HG03460 (cell line): ENCODE measurements around the gene ASB2.

ENCODE experiments used
- ATAC-seq: cut with Tn5 transposase; IDR thresholded peaks from one replicate; pipeline ENCODE4 v1.9.1; 2021; ENCODE audit not compliant: unreplicated experiment

ASB2 gene

DNA sequence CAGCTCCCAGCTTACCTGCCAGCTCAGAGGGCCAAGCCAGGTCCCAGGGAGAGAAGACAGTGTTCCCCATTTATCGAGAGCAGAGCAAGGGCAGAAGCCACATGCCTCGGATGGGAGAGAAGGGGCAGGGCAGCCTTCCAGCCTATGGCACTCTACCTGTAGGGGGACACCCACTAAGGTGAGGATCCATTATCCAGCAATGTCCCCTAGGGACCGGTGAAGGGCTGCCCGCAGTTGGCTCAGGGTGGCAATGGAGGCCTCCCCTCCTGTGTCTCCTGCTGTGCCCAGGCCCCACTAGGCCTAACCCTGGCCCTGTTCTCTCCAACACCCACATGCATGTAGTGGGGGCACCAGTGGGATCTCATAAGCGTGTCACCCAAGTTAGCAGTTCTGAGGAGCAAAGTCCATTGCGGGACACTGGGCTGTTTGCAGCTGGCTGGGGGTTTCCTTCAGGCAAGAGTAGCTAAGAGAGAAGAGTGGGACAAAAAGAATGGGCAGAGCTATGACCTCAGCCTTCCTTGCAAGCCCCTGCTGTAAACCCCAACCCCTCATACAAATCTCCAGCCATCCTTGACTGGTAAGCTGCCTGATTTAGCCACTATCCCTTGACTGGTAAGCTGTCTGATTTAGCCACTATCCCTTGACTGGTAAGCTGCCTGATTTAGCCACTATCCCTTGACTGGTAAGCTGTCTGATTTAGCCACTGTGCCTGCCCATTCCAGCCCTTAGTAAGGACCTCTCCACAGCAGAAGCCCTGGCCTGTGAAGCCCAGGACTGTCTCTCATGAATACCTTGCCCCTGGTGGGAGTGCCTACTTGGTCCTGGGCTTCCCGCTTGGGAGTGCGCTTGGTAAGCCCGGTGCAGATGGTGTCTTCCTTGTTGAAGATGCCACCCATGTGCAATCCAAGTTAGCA is 5.2 kb upstream of the ASB2 start:
- ATAC-seq = no peak

- ATAC-seq = no peak
Observed at GRCh38 chr14:93980456-93981201, 4.3 kb upstream of the ASB2 start.

GRCh38 chr14:93978735-93979134 is 2.4 kb upstream of the ASB2 start:
- ATAC-seq = peak; percentile 0

- peak; percentile 61 for ATAC-seq
Observed at GRCh38 chr14:93977790-93978581, 1.6 kb upstream of the ASB2 start.

GRCh38 chr14:93977171-93977570 is 801 bp upstream of the ASB2 start:
- no peak for ATAC-seq

DNA sequence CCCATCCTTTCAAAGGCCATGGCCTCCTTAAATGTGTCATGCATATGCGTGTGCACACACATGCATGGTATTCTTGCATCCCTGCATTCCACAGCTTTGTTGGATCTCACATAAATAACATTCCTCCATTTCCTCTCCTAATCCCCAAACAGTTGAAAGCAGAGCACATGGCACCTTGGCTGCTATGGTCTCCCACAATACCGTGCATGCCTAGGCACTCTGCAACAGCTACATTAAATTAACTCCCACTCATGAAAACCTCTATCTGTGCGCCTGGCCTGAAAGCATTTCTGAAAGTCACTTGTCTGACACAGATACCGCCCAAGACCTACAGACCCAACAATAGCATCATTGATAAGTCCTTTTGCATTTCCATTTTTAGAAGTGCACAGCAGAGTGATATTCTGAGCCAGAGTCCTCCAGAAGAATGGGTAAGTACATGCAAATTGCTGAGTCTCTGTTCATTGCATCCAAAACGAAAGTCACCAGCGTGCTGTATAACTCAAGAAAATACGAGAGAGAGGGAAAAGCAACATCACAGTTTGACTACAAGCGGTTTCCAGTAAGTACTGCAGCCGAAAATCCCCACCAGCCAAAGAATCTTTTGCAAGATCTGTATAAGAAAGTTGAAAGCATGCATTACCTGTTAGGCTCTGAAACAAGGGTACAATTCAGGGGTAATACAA is 436 bp downstream of the ASB2 start:
- peak; percentile 65 for ATAC-seq

- ATAC-seq = no peak
Observed at GRCh38 chr14:93974833-93975232, 1.5 kb downstream of the ASB2 start.

DNA sequence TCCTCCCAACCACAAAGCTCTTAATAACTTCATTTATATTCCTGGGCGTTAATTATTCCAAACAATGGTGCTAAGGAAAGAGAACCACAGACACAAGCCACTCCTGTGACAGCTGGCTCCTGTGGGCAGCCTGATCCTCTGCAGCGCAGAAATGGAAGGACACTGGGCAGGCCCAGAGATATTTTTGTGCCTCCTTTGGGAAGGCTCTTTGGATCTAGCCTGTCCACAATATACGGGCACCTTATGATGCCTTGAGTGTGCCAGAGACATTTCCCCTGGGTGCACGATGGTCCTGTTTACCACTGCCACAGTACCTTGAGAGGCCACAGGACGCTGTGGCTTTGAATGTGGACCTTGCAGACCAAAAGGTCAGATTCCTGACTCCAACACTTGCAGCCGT is 2.1 kb downstream of the ASB2 start:
- ATAC-seq = no peak

GRCh38 chr14:93973607-93974006 is 2.8 kb downstream of the ASB2 start:
- no peak for ATAC-seq

DNA sequence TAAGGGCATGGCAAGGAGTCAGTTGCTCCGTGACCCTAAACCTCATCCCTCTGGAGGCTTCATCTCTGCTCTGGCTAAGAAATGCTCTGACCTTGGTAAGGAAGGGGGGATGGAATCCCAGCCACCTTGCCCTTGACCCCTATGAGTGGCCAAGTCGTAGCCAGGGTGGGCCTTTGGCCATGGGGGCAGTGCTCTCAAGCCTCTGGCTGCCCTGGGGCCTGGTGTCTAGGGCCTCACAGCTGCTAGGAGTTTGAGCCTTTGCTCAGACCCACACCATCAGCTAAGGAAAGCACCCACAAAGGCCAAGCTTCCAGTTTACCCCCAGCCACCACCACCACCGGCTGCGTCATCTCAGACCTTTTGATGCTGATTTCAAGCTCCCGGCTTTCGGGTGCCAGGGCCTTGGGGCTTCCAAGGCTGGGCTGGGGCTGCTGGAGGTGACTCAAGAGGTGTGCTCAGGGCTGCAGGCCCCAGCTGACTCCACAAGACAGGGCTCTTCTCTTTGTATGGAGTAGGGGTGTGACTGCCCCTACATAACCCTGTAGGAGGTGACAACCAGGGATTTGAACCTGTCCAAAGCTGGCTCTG is 3.7 kb downstream of the ASB2 start:
- no peak for ATAC-seq

DNA sequence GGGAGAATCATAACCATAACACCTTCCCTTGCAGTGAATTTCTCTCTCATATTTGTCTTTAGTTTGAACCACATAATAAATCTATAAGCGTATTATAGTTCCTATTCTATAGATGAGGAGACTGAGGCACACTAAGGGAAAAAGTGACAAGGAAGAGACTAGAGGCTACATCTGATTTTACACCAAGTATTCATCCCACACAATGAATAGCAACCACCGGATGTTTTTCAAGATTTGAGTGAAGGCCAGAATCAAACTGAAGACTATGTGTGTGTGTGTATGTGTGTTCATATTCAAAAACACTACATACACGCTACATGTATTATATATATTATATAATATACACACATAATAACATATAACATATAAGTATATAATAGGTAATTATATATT is 4.7 kb downstream of the ASB2 start:
- no peak for ATAC-seq

GRCh38 chr14:93970965-93971634 is 5.3 kb downstream of the ASB2 start:
- ATAC-seq = peak; percentile 40

- peak; percentile 29 for ATAC-seq
Observed at GRCh38 chr14:93970585-93970964, 5.8 kb downstream of the ASB2 start.

- ATAC-seq = peak; percentile 22
Observed at GRCh38 chr14:93969082-93969828, 7.1 kb downstream of the ASB2 start.

DNA sequence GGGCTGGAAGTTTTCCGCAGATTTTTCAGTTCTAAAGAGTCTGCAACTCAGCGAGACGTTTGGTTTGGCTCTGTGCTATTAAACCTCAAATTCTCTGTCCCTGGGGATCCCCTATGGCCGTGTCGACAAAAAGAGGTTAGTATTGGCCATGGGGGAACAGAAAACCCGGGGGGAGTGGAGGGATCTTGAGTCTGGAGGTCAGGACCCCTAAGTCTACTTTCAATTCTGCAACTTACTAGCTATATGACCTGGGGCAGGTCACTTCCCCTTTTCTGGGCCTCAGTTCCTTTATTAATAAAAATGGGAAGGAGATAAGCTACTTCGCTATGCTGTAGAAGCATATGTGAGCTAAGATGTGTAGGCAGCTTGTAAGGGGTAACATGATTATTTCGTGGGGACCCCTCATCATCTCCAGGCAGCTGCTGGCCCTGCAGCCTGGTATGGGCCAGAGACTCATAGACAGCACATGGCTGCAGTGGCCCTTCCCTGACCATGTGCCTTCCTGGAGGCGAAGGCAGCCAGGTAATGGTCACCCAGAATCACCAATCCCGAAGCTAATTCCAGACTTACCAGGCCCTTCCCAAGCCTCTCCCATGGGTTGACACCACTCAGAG is 8.6 kb downstream of the ASB2 start:
- ATAC-seq = peak; percentile 43

DNA sequence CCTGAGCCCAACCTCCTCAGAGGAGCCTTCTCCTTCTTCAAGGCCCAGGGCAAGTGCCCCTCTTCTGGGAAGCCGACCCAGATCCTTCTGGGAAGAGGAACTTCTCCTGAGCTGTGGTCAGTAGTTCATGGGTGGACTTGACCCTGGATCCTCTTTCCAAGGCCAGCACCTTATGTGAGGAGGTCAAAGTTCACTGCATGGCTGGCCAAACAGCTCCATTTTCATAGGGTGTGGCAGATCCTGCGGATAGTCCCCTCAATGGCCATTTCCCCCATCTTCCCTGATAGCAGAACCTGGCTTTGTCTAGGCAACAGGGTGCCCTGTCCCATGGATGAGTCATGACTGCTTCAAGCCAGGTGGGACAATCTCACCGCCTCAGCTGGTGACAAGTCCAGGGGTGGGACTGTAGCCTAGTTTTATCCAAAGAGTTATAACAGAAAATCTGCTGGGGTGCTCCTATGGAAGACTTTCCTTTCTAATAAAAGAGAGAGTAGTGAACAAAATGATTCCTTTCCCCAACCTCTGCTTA is 10.4 kb downstream of the ASB2 start:
- ATAC-seq = no peak

DNA sequence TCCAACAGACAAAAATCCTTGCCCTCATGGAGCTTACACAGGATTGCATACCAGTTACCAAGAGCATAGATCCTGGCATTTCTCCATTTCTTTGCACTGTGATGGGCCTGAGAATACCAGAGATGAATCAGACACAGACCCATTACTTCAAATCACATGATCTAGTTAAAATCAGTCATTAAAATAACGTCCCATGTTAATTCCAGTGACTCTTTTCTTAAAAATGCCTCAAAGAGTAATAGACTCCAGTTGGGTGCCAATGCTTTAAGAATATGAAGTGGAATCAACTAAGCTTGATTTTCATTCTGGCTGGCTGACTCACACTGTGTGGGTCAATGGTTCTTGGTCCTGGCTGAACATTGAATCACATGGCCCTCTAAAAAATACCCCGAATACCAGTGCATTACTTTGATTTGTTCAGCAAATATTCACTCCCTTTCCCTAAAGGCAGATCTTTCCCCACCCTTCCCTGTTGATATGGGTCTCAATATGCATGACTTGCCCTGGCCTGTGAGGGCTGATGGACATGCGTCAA is 11.0 kb downstream of the ASB2 start:
- ATAC-seq = no peak

DNA sequence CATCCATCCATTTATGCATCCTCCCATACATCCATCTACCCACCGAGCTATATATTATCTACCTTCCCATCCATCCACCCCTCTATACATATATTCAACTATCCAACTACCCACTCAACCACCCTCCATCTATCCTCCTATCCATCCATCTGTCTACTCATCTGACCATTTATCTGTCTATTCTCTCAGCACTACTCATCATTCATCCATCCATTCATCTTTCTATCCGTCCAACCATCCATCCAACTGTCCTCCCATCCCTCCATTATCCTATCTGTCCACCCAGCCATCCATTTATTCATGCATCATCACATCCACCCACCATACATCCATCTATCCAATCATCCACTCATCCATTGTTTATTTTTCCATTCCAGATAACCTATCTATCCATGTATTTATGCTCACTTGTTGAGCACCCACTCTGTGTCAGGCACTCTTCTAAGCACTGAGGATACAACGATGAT is 11.5 kb downstream of the ASB2 start:
- ATAC-seq = no peak
